ENCODE results near the gene USP17L15.
"Not testable (repeated sequence)": the region's sequence is repeated elsewhere in the genome, so short reads cannot be mapped to it uniquely, and the experiment has no call there.

The USP17L15 gene, protein sequence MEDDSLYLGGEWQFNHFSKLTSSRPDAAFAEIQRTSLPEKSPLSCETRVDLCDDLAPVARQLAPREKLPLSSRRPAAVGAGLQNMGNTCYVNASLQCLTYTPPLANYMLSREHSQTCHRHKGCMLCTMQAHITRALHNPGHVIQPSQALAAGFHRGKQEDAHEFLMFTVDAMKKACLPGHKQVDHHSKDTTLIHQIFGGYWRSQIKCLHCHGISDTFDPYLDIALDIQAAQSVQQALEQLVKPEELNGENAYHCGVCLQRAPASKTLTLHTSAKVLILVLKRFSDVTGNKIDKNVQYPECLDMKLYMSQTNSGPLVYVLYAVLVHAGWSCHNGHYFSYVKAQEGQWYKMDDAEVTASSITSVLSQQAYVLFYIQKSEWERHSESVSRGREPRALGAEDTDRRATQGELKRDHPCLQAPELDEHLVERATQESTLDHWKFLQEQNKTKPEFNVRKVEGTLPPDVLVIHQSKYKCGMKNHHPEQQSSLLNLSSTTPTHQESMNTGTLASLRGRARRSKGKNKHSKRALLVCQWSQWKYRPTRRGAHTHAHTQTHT

GRCh38 chr4:9234085-9234484, at the start of gene USP17L15:
USP17L15 (plus strand) TSS chr4:9234385; CDS start chr4:9234385, 0 bp downstream.
- H3K27ac ChIP-seq, H3K4me3 ChIP-seq: not testable (repeated sequence)

- H3K4me3 ChIP-seq, H3K27ac ChIP-seq: not testable (repeated sequence)
These were observed 23.8 kb upstream of the USP17L15 start, which contains the start of gene USP17L10 for GRCh38 chr4:9210357-9210756. USP17L10 (plus strand) TSS chr4:9210657; CDS start chr4:9210657, 0 bp downstream.

- not testable (repeated sequence) for H3K4me3 ChIP-seq, H3K27ac ChIP-seq
These were observed 19.5 kb upstream of the USP17L15 start for GRCh38 chr4:9214701-9215100.

- H3K4me3 ChIP-seq, H3K27ac ChIP-seq: not testable (repeated sequence)
These were observed 19.1 kb upstream of the USP17L15 start, which contains the start of gene USP17L11 for GRCh38 chr4:9215105-9215504. USP17L11 (plus strand) TSS chr4:9215405; CDS start chr4:9215405, 0 bp downstream.

DNA sequence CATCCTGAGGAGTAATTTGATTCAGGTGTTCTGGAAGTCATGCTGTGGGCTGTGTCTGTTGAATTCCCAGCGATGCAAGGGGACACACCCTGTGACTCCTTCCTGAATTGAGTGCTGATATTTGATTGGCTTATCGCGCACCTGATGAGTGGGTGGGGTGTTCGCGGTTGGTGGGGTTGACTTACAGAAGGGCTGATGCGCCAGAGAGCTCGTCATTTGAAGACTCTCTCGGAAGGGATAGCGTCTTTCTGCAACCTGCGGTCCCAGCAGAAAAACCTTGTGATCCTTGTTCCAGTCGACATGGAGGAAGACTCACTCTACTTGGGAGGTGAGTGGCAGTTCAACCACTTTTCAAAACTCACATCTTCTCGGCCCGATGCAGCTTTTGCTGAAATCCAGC, 14.3 kb upstream of the USP17L15 start, which contains the start of gene USP17L12:
USP17L12 (plus strand) TSS at position 301 of the 400 bp plus-strand sequence; CDS start at position 301, 0 bp downstream.
- not testable (repeated sequence) for H3K4me3 ChIP-seq, H3K27ac ChIP-seq

DNA sequence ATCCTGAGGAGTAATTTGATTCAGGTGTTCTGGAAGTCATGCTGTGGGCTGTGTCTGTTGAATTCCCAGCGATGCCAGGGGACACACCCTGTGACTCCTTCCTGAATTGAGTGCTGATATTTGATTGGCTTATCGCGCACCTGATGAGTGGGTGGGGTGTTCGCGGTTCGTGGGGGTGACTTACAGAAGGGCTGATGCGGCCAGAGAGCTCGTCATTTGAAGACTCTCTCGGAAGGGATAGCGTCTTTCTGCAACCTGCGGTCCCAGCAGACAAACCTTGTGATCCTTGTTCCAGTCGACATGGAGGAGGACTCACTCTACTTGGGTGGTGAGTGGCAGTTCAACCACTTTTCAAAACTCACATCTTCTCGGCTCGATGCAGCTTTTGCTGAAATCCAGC, 9.6 kb upstream of the USP17L15 start, which contains the start of gene USP17L13:
USP17L13 (plus strand) TSS at position 301 of the 400 bp plus-strand sequence; CDS start at position 301, 0 bp downstream.
- not testable (repeated sequence) for H3K4me3 ChIP-seq, H3K27ac ChIP-seq

- H3K27ac ChIP-seq, H3K4me3 ChIP-seq: not testable (repeated sequence)
These were observed 3.9 kb upstream of the USP17L15 start for GRCh38 chr4:9230249-9230648.

DNA sequence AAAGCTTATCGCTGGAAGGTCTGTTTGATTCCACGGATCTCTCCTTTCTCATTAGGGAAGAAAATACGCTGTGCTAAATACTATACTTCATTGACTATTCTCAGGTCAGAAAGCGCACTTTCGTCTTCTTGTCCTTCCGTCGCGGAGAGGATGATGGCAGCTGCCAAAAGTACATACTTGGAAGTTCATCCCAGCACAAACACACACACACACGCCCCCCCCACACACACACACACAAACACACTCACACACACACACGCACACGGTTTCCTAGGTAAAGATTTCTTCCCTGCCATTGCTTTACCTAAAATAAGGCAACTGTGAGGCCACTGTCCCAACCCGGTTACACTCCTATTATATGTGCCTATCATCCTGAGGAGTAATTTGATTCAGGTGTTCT, 4.3 kb downstream of the USP17L15 start:
- not testable (repeated sequence) for H3K4me3 ChIP-seq, H3K27ac ChIP-seq

DNA sequence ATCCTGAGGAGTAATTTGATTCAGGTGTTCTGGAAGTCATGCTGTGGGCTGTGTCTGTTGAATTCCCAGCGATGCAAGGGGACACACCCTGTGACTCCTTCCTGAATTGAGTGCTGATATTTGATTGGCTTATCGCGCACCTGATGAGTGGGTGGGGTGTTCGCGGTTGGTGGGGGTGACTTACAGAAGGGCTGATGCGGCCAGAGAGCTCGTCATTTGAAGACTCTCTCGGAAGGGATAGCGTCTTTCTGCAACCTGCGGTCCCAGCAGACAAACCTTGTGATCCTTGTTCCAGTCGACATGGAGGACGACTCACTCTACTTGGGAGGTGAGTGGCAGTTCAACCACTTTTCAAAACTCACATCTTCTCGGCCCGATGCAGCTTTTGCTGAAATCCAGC, 9.4 kb downstream of the USP17L15 start, which contains the start of gene USP17L17:
USP17L17 (plus strand) TSS at position 301 of the 400 bp plus-strand sequence; CDS start at position 301, 0 bp downstream.
- H3K27ac ChIP-seq, H3K4me3 ChIP-seq: not testable (repeated sequence)

DNA sequence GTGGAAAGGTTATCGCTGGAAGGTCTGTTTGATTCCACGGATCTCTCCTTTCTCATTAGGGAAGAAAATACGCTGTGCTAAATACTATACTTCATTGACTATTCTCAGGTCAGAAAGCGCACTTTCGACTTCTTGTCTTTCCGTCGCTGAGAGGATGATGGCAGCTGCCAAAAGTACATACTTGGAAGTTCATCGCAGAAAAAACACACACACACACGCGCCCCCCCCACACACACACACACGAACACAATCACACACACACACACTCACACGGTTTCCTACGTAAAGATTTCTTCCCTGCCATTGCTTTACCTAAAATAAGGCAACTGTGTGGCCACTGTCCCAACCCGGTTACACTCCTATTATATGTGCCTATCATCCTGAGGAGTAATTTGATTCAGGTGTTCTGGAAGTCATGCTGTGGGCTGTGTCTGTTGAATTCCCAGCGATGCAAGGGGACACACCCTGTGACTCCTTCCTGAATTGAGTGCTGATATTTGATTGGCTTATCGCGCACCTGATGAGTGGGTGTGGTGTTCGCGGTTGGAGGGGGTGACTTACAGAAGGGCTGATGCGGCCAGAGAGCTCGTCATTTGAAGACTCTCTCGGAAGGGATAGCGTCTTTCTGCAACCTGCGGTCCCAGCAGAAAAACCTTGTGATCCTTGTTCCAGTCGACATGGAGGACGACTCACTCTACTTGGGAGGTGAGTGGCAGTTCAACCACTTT, 13.9 kb downstream of the USP17L15 start, which contains the start of gene USP17L18:
USP17L18 (plus strand) TSS at position 678 of the 728 bp plus-strand sequence; CDS start at position 678, 0 bp downstream.
- not testable (repeated sequence) for H3K4me3 ChIP-seq, H3K27ac ChIP-seq

DNA sequence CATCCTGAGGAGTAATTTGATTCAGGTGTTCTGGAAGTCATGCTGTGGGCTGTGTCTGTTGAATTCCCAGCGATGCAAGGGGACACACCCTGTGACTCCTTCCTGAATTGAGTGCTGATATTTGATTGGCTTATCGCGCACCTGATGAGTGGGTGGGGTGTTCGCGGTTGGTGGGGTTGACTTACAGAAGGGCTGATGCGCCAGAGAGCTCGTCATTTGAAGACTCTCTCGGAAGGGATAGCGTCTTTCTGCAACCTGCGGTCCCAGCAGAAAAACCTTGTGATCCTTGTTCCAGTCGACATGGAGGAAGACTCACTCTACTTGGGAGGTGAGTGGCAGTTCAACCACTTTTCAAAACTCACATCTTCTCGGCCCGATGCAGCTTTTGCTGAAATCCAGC, 18.9 kb downstream of the USP17L15 start, which contains the start of gene USP17L19:
USP17L19 (plus strand) TSS at position 301 of the 400 bp plus-strand sequence; CDS start at position 301, 0 bp downstream.
- H3K4me3 ChIP-seq, H3K27ac ChIP-seq: not testable (repeated sequence)

GRCh38 chr4:9257824-9258223, 23.6 kb downstream of the USP17L15 start, which contains the start of gene USP17L20:
USP17L20 (plus strand) TSS chr4:9258124; CDS start chr4:9258124, 0 bp downstream.
- H3K27ac ChIP-seq, H3K4me3 ChIP-seq: not testable (repeated sequence)

GRCh38 chr4:9262572-9262971, 28.4 kb downstream of the USP17L15 start, which contains the start of gene USP17L21:
USP17L21 (plus strand) TSS chr4:9262872; CDS start chr4:9262872, 0 bp downstream.
- H3K27ac ChIP-seq, H3K4me3 ChIP-seq: not testable (repeated sequence)

GRCh38 chr4:9267319-9267718, 33.1 kb downstream of the USP17L15 start, which contains the start of gene USP17L22:
USP17L22 (plus strand) TSS chr4:9267619; CDS start chr4:9267619, 0 bp downstream.
- H3K4me3 ChIP-seq, H3K27ac ChIP-seq: not testable (repeated sequence)

- H3K4me3 ChIP-seq, H3K27ac ChIP-seq: not testable (repeated sequence)
These were observed 37.5 kb downstream of the USP17L15 start for GRCh38 chr4:9271719-9272118.

All from skin epidermis (tissue), 12 donors.